Measurements from ENCODE around the gene STUM. TPM values are rescaled to one million over a fixed set of nuclear protein-coding genes. Genes with fewer than 3 reads are reported as not detected.

STUM gene
- total RNA-seq, 1 donor from 2014 or later = not detected

GRCh38 chr1:226627050-226627755, 78.6 kb downstream of the STUM start:
- Histone ChIP-seq H3K9me3 (ENCODE audit: low read depth) (no peaks in the 10 kb centered on the region), H2AFZ (replicated peaks) (no peak overlapping the region), H3K27ac (no peak overlapping the region), H4K20me1 (ENCODE audit: low read depth) (no peaks in the 10 kb centered on the region), H3K36me3 (no peaks in the 10 kb centered on the region), H3F3A (ENCODE audit: low read depth) (no peaks in the 10 kb centered on the region), H3K9ac (no peak overlapping the region), H3K4me2 (no peak overlapping the region), H3K4me3 (no peak overlapping the region), H3K27me3 (peaks cover 18% of the 10 kb centered on the region), H3K79me2 (ENCODE audit: low read depth) (no peaks in the 10 kb centered on the region), H3K4me1 (no peaks in the 10 kb centered on the region)
- no peaks in the 10 kb centered on the region for H3K9me3 Mint-ChIP-seq
- no peak for DNase-seq (ENCODE audit: low spot score)
- TF ChIP-seq EZH2phosphoT487 (IDR thresholded peaks at IDR 0.05) (no peak), CTCF (IDR thresholded peaks at IDR 0.05) (no peak), EZH2 (IDR thresholded peaks at IDR 0.05) (no peak)
- no peaks in the 10 kb centered on the region for H3K36me3 Mint-ChIP-seq
- H3K4me3 Mint-ChIP-seq = peak overlapping the region; percentile 26
- peaks cover 6% of the 10 kb centered on the region for H3K27me3 Mint-ChIP-seq (ENCODE audit: insufficient read depth, low read depth)
- H3K27ac Mint-ChIP-seq = no peak overlapping the region
- H3K4me1 Mint-ChIP-seq = peaks cover 13% of the 10 kb centered on the region

- H3K4me2 ChIP-seq = no peak overlapping the region
- no peak overlapping the region for H3K27ac Mint-ChIP-seq
- no peak overlapping the region for H3K4me3 ChIP-seq
- H3K36me3 Mint-ChIP-seq = peaks cover 2% of the 10 kb centered on the region
- no peaks in the 10 kb centered on the region for H3K9me3 ChIP-seq (ENCODE audit: low read depth)
- no peak overlapping the region for H3K27ac ChIP-seq
- H2AFZ ChIP-seq (replicated peaks) = no peak overlapping the region
- no peak overlapping the region for H3K4me3 Mint-ChIP-seq
- no peaks in the 10 kb centered on the region for H3K9me3 Mint-ChIP-seq
- no peaks in the 10 kb centered on the region for H3K36me3 ChIP-seq
- H4K20me1 ChIP-seq (ENCODE audit: low read depth) = no peaks in the 10 kb centered on the region
- H3K4me1 ChIP-seq = no peaks in the 10 kb centered on the region
- H3K27me3 ChIP-seq = peaks cover 18% of the 10 kb centered on the region
- TF ChIP-seq EZH2 (IDR thresholded peaks at IDR 0.05) (no peak), EZH2phosphoT487 (IDR thresholded peaks at IDR 0.05) (no peak), CTCF (IDR thresholded peaks at IDR 0.05) (no peak)
- H3K4me1 Mint-ChIP-seq = peaks cover 20% of the 10 kb centered on the region
- DNase-seq (ENCODE audit: low spot score) = no peak
- no peak overlapping the region for H3K9ac ChIP-seq
- no peaks in the 10 kb centered on the region for H3K79me2 ChIP-seq (ENCODE audit: low read depth)
- H3F3A ChIP-seq (ENCODE audit: low read depth) = no peaks in the 10 kb centered on the region
- peaks cover 6% of the 10 kb centered on the region for H3K27me3 Mint-ChIP-seq (ENCODE audit: insufficient read depth, low read depth)
Observed at GRCh38 chr1:226627924-226628611, 79.5 kb downstream of the STUM start.

- Histone ChIP-seq H3F3A (ENCODE audit: low read depth) (no peaks in the 10 kb centered on the region), H4K20me1 (ENCODE audit: low read depth) (no peaks in the 10 kb centered on the region), H3K27ac (no peak overlapping the region), H2AFZ (replicated peaks) (no peak overlapping the region), H3K9me3 (ENCODE audit: low read depth) (no peaks in the 10 kb centered on the region), H3K4me3 (no peak overlapping the region), H3K36me3 (no peaks in the 10 kb centered on the region), H3K4me1 (no peaks in the 10 kb centered on the region), H3K9ac (no peak overlapping the region), H3K79me2 (ENCODE audit: low read depth) (no peaks in the 10 kb centered on the region), H3K27me3 (peaks cover 18% of the 10 kb centered on the region), H3K4me2 (no peak overlapping the region)
- Mint-ChIP-seq H3K4me3 (no peak overlapping the region), H3K9me3 (no peaks in the 10 kb centered on the region), H3K27me3 (ENCODE audit: insufficient read depth, low read depth) (peaks cover 9% of the 10 kb centered on the region), H3K27ac (peak overlapping the region; percentile 47), H3K36me3 (peaks cover 2% of the 10 kb centered on the region), H3K4me1 (peaks cover 24% of the 10 kb centered on the region)
- TF ChIP-seq EZH2 (IDR thresholded peaks at IDR 0.05) (no peak), EZH2phosphoT487 (IDR thresholded peaks at IDR 0.05) (no peak), CTCF (IDR thresholded peaks at IDR 0.05) (no peak)
- no peak for DNase-seq (ENCODE audit: low spot score)
Observed at GRCh38 chr1:226628612-226629155, 80.1 kb downstream of the STUM start.

Measured in neural progenitor cell (in vitro differentiated cells).